HCEC 1CT (cell line): ENCODE data around the gene RBFOX2.
"Not testable (repeated sequence)": the region's sequence is repeated elsewhere in the genome, so short reads cannot be mapped to it uniquely, and the experiment has no call there.

Experiments
- DNase-seq: peaks from one replicate; pipeline ENCODE4 v3.0.0-alpha.2; 2017

RBFOX2 gene

DNA sequence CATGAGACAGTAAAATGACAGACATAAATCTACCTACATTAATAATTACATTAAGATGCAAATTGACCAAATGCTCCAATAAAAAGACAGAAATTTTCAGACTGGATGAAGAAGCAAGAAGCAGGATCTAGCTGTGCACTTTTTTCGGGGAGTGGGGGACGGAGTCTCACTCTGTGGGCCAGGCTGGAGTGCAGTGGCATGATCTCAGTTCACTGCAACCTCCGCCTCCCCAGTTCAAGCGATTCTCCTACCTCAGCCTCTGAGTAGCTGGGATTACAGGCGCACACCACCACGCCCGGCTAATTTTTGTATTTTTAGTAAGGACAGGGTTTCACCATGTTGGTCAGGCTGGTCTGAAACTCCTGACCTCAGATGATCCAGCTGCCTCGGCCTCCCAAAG, 222.0 kb downstream of the RBFOX2 start:
- not testable (repeated sequence) for DNase-seq

- DNase-seq, result no peak
Observed at GRCh38 chr22:35805466-35805865, 223.2 kb downstream of the RBFOX2 start.

- DNase-seq, result no peak
Observed at GRCh38 chr22:35804421-35804820, 224.2 kb downstream of the RBFOX2 start.

DNA sequence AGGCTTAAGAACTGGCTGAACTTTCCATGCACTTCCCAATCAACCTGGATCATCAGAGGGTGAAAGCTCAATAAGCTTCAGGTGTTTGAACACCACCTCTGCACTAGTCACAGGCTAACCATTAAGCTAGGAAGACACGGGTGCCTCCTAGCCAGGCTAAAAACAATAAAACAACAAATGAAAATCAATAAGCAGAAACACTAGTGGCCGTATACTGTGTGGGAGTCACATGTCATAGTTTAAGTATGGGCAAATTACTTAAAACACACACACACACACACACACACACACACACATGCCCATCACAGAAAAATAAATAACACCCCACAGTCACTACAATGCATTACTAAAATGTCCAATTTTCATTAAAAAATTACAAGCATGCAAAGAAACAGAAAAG, 225.7 kb downstream of the RBFOX2 start:
- no peak for DNase-seq

DNA sequence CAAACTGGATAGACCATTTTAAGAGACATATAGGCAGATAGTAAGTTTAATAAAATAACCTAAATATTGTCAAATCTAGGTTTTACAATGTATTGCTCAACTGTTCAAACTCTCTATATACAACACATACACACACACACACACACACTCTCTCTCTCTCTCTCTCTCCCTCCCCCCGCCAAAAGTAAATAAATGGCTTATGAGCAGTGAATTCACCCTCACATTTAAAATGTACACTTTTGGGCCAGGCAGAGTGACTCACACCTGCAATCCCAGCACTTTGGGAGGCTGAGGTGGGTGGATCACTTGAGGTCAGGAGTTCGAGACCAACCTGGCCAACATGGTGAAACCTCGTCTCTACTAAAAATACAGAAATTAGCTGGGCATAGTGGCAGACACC, 227.3 kb downstream of the RBFOX2 start:
- peak; percentile 23 for DNase-seq

DNA sequence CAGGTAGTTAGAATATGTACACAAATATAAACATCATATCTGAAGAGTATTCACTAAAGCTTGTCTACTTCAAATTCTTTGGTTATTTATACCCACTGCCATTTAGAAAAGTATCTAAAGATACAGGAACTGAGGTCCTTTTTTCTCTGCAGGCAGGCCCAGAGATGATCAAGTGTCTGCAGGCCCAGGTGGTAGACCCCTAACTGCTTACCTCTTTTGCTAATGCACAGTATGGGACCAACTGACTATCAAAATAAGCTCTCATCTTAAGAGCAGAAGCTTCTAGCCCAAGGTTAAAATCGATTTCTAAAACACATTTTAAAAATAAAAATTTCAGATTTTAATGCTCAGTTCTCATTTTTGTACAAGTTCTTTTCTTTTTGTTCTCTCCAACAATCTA, 229.5 kb downstream of the RBFOX2 start:
- DNase-seq, result no peak

- DNase-seq, result no peak
Observed at GRCh38 chr22:35797411-35797810, 231.2 kb downstream of the RBFOX2 start.

GRCh38 chr22:35795476-35795875, 233.1 kb downstream of the RBFOX2 start:
- DNase-seq, result no peak

DNA sequence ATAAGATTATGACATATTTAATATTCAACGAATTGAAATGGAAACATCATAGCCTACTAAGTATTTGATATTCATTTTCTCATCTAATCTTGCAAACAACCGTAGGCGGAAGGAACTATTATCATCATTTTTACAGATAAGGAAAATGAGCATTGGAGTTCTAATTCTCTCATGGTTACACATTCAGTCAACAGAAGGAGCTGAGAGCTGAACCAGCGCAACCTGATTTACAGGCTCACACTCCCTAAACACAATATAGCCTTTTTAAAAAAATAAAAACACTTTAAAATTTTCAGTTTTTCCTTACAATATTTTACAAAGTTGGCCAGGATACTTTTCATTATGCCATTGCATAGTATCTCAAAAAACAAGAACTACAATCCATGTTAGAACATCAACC, 236.1 kb downstream of the RBFOX2 start:
- no peak for DNase-seq

DNA sequence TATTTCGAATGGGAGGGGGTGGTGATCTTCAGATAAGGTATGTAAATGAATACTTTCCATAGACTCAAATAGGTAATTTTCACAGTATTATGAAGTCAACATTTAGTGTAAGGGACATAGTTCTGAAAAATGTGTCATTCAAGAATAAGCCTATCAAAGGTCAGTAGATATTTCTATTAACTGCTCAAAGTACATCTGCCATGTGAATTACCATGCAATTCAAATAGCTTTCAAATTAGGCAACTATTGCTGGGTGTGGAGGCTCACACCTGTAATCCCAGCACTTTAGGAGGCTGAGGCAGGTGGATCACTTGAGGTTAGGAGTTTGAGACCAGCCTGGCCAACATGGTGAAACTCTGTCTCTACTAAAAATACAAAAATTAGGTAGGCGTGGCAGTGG, 236.8 kb downstream of the RBFOX2 start:
- DNase-seq, result not testable (repeated sequence)

DNA sequence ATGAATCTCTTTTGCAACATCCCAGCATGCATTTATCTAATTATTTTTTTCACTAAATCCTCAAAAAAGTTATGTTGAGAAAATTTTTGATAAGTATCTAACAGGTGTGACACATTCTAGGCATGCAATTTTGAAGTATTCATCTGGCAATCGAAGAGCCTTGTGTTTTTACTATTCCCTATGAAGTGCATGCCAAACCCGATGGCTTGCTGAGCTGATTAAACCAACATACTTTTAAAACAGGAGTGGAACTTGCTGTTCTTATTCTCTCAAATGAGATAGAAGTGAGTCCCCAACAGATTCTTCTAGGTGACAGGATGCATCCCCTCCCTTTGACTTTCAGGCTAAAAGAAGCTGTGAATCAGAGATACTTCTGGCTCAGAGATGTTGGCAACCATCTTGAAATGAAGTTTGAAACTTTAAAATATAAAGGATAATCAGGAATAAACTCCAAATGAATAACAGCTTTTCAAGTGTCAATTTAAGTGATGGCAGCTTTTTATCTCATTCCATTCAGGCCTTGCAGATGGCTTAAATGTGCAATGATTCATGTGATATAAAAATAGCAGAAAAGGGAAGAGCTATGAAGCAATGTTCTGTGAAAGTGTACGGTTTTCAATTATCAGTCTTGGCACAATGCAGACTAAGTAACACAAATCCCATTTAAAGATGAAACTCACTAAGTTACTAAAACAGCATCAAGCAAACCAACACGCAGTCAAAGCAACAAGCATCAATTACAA, 243.3 kb downstream of the RBFOX2 start:
- peak; percentile 53 for DNase-seq

GRCh38 chr22:35784633-35785032, 244.0 kb downstream of the RBFOX2 start:
- DNase-seq, result no peak

DNA sequence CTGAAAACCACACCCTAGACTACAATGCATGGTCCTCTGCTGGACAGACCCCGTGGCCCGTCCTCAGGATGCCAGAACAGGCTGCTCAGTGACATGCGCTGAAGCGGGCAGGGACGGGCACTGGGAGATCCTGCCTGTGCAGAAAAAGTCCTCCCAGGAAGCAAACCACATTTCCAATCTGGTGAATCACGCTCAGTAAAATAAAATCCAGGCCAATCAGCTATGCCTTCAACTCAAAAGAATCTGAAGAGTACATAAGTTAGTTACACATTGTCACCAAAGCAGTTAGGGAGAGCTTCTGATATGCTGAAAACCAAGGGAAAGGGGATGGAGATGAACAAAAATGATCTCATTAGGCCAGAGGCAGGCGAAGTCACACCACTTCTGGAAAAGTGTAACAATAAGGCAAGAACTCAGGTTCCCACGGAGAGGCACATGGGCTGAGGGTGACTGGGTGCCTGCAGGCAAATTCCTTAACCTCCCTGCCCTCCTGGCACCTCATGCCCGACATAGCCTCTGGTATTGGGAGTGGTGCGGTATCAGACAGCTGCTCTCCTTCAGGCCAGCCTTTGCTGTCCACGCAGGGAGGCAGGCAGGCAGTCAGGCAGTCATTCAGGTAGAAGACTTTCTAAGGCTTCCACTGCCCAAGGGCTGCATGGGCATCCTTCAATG, 244.5 kb downstream of the RBFOX2 start:
- DNase-seq, result no peak

GRCh38 chr22:35782504-35782903, 246.1 kb downstream of the RBFOX2 start:
- no peak for DNase-seq

DNA sequence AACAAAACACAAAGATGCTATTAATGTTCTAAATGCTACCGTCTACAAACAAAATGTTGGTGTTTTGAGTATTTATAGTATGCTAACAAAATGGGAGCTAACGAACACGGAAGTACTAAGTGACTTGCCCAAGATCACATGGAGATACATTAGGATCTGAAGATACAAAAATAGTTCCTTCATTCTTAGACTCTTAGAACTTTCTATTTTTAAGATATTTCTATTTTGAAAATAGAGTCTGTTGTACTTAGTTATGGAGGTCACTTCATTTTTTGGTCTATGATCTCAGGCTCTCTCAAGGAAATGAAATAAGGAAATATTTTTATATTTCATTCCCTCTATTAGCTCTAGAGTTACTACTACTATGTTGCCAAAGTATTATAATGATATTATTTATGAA, 246.7 kb downstream of the RBFOX2 start:
- no peak for DNase-seq

DNA sequence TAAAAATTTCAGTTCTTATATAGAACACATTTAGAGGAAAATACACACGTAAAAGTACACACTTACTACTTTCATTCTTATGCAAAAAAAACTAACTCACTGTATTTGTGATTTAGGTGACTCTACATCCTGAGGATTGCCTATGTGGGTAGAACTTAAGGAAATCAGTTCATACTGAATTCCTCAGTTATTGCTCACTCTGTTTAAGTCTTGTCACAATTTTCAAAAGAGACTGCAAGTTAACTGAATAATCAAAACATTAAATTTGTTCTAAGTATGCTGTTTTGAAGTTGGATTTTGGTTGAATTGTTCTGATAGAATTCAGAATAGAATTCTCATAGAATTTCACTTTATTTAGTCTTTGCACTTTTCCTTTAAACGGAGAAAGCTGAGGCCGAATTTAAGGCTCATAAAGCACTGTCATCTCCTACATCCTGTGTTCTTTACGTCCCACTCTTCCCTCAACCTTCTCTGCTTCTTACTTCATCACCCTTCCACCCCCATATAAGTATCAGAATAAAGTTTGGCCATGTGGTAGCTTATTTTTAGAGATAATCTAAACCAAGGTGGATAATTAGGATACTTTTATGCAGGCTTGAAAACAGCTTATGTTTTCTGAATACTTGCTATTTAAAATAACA, 251.2 kb downstream of the RBFOX2 start:
- DNase-seq, result peak; percentile 81

- no peak for DNase-seq
Observed at GRCh38 chr22:35775339-35775738, 253.3 kb downstream of the RBFOX2 start.

- no peak for DNase-seq
Observed at GRCh38 chr22:35769974-35770373, 258.6 kb downstream of the RBFOX2 start.

DNA sequence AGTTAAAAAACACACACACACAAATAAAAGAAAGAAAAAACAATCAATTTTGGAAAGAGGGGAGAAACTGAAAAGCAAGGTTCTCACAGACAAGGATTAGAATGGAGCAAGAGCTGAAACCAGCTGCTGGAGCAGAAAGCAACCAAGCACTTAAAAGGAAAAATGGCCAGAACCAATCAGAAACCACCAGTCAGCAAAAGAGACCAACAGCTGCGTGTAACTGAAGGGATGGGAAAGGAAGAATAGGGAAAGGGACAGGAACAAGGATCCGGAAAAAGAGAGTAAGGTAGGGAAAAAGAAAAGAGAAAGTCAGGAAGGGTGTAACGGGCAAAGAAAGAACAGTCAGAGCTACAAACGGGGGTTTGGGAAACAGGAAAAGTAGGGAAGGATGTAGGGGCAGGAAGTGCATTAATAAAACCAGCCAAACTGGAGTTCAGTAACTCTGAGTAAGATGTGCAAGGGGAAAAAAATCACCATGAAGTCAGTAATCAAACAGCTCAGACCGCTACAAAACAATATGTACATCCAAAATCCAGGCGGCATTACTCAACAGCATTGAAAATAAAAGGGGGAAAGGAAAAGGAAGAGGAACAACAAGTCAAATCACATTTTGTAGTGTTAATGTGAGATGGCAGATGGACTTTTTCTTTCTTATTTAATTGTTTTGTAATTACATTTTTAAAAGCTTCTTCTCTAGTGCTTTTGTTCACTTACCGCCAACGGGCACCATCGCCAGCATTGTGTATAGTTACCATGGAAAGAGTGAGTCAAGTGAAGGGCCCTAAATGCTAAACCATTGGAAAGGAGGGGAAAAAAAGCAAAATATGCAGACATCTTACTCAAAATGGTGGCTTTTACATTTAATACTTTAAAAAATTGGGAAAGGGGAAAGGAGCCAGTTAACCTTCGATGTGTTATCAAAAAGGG, 261.7 kb downstream of the RBFOX2 start:
- DNase-seq, result no peak

GRCh38 chr22:35761037-35761436, 267.6 kb downstream of the RBFOX2 start:
- peak; percentile 36 for DNase-seq

GRCh38 chr22:35758394-35758793, 270.2 kb downstream of the RBFOX2 start:
- no peak for DNase-seq

DNA sequence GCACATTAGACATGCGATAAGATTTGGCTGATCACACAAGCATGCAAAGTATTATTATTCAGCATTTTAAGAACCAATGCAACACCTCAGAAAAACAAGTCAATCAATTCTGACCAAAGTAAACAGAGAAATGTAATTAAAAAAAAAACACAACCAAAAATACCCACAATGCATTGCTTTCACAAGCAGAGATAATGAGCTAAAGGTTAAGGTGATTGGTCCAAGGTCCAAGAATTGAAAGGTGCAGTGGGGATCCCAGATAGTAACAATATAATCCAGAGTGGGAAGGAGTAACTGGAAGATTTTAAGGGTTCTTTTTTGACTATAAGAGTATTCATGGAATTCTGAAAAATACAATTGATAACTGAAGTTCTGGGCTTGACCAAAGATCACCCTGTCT, 271.9 kb downstream of the RBFOX2 start:
- no peak for DNase-seq

DNA sequence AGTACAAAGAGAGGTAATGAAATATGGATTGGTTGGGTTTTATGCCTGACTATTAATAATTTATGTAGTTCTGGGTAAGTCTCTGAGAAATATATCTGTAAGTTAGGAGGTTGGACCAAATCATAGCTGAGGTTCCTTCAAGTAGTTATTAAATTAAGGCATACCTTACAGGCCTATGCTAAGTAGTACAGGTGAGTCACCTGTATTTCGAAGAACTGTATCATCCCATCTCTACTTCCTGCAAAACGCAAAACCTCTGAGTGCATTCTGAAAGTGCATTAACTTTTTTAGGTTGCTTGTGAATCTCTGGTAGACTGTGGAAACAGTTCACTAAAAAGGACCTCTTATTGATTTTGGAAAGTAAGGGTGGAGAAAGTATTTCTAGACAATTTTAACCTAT, 273.9 kb downstream of the RBFOX2 start:
- DNase-seq, result no peak
